Neuronal stem cell (in vitro differentiated cells): ENCODE data around the gene CALR.

Experiments
- DNase-seq: peaks from one replicate; pipeline ENCODE4 v3.0.0-alpha.2; 2013; ENCODE audit warnings: low spot score
- H2AFZ ChIP-seq: one replicate; pipeline ENCODE4 v1.6.1; 2013; ENCODE audit warnings: mild to moderate bottlenecking, low read length, inconsistent platforms
- H2AK5ac ChIP-seq: 2 replicates; pipeline ENCODE4 v1.6.1; 2013; ENCODE audit warnings: low read depth, mild to moderate bottlenecking, inconsistent platforms, low read length, moderate library complexity, mixed read lengths
- H2BK120ac ChIP-seq: 2 replicates; pipeline ENCODE4 v1.6.1; 2013; ENCODE audit warnings: low read depth, mild to moderate bottlenecking, inconsistent platforms, low read length, moderate library complexity, mixed read lengths
- H2BK12ac ChIP-seq: one replicate; pipeline ENCODE4 v1.6.1; 2013; ENCODE audit warnings: low read length, inconsistent platforms
- H2BK15ac ChIP-seq: 2 replicates; pipeline ENCODE4 v1.6.1; 2013; ENCODE audit warnings: mild to moderate bottlenecking, low read length, inconsistent platforms, mixed read lengths
- H2BK5ac ChIP-seq: one replicate; pipeline ENCODE4 v1.6.1; 2013; ENCODE audit warnings: inconsistent platforms, mild to moderate bottlenecking, low read length, moderate library complexity
- H3K14ac ChIP-seq: one replicate; pipeline ENCODE4 v1.6.1; 2013; ENCODE audit warnings: low read length, inconsistent platforms
- H3K18ac ChIP-seq: 2 replicates; pipeline ENCODE4 v1.6.1; 2013; ENCODE audit warnings: low read length, inconsistent platforms
- H3K23ac ChIP-seq: 2 replicates; pipeline ENCODE4 v1.6.1; 2013; ENCODE audit warnings: low read depth, mild to moderate bottlenecking, mixed read lengths, low read length, inconsistent platforms; ENCODE audit not compliant: poor library complexity
- H3K27ac ChIP-seq: replicated peaks from 3 replicates; pipeline ENCODE4 v1.5.1; 2013; ENCODE audit warnings: low read length, inconsistent platforms
- H3K27me3 ChIP-seq, 3 experiments: 2 replicates each; pipeline ENCODE4 v1.6.1; 2013; ENCODE audit warnings: low read length in 3 of 3, mild to moderate bottlenecking in 2 of 3, inconsistent platforms in 1 of 3, low read depth in 1 of 3, mixed read lengths in 1 of 3, moderate library complexity in 1 of 3; ENCODE audit not compliant: control insufficient read depth in 3 of 3, insufficient read depth in 3 of 3
- H3K36me3 ChIP-seq, 2 donors: replicated peaks in 1 of 2; 2 replicates each; pipeline ENCODE4 v1.6.1; 2013; ENCODE audit warnings: low read length in 2 of 2; ENCODE audit not compliant: control insufficient read depth in 2 of 2, insufficient read depth in 2 of 2
- H3K4ac ChIP-seq: 2 replicates; pipeline ENCODE4 v1.6.1; 2013; ENCODE audit warnings: inconsistent platforms, mild to moderate bottlenecking, low read length, moderate library complexity
- H3K4me1 ChIP-seq, 2 donors: 1 replicate in 1 of 2; 2 replicates in 1 of 2; pipeline ENCODE4 v1.6.1; 2013; ENCODE audit warnings: low read length in 2 of 2, low read depth in 1 of 2; ENCODE audit not compliant: control insufficient read depth in 2 of 2, insufficient read depth in 1 of 2
- H3K4me2 ChIP-seq: one replicate; pipeline ENCODE4 v1.6.1; 2013; ENCODE audit warnings: mild to moderate bottlenecking, low read length, inconsistent platforms; ENCODE audit not compliant: insufficient read depth, poor library complexity, severe bottlenecking
- H3K4me3 ChIP-seq, 2 donors: 2 replicates each; pipeline ENCODE4 v1.5.1; 2013; ENCODE audit warnings: low read length in 2 of 2, mild to moderate bottlenecking in 2 of 2, inconsistent platforms in 1 of 2, moderate library complexity in 1 of 2
- H3K79me1 ChIP-seq: one replicate; pipeline ENCODE4 v1.6.1; 2013; ENCODE audit warnings: low read depth, mild to moderate bottlenecking, inconsistent platforms, low read length, moderate library complexity
- H3K9ac ChIP-seq: one replicate; pipeline ENCODE4 v1.6.1; 2013; ENCODE audit warnings: mild to moderate bottlenecking, low read depth, low read length, inconsistent platforms; ENCODE audit not compliant: poor library complexity
- H3K9me3 ChIP-seq, 2 donors: replicated peaks in 1 of 2; 2 replicates each; pipeline versions ENCODE3 to v1.6.1; 2013; ENCODE audit warnings: low read length in 2 of 2, mild to moderate bottlenecking in 2 of 2, inconsistent platforms in 1 of 2, low read depth in 1 of 2, mixed read lengths in 1 of 2, moderate library complexity in 1 of 2; ENCODE audit not compliant: control insufficient read depth in 2 of 2, insufficient read depth in 1 of 2
- H4K8ac ChIP-seq: one replicate; pipeline ENCODE4 v1.6.1; 2013; ENCODE audit warnings: low read depth, mild to moderate bottlenecking, inconsistent platforms, low read length, moderate library complexity
- H4K91ac ChIP-seq: one replicate; pipeline ENCODE4 v1.6.1; 2013; ENCODE audit warnings: low read length, low read depth, mild to moderate bottlenecking, inconsistent platforms; ENCODE audit not compliant: poor library complexity
- WGBS, 2 donors: extraction: QIAGEN DNeasy Blood & Tissue Kit; methylation state at CpG; one replicate each; pipeline ENCODE4 v1.1.7; 2013; ENCODE audit warnings: missing lambda C conversion rate in 2 of 2, mixed read lengths in 1 of 2; ENCODE audit not compliant: insufficient read length in 2 of 2, insufficient replicate concordance in 1 of 2; ENCODE audit errors: extremely low coverage in 2 of 2; 5-methylcytosine and 5-hydroxymethylcytosine counted together

The CALR gene

DNA sequence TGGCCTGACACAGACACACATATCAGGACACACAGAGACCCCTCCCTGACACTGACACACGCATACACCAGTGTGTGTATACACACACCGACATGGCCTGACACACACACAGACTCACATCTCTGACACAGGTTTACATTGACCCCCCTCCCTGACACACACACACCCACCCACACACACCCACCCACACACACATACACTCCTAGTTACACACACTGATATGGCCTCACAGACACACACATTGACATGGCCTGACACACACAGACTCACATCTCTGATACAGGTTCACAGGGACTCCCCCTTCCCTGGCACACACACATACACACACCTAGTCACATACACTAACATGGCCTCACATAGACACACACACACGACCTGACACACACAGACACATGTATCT is 52.4 kb downstream of the CALR start:
- peaks cover 10 to 84% (median 60%) of the 10 kb centered on the region in 3 experiments for H3K27me3 ChIP-seq
- WGBS, 2 donors, result no CpG with 5 or more reads among the region's 3 CpGs
- no peak overlapping the region for H2BK12ac ChIP-seq

DNA sequence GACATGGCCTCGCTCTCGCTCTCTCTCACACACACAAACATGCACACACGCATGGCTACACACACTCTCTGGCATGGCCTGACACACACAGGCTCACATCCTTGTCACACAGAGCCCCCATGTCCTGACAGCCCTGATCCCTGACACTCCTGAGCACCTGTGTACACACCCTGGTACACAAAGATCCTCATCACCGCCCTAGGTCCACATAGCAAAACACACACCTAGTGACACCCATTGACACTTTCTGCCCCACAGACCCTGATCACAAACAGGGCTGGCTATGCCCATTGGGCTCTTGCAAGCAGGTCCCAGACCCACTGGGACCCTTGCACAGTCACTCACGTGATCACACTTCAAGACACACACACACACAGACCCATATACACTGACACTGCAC is 52.9 kb downstream of the CALR start:
- H3K79me1 ChIP-seq, result no peaks in the 10 kb centered on the region
- H2BK5ac ChIP-seq, result no peak overlapping the region
- peaks cover 0 to 5% of the 10 kb centered on the region in 2 donors for H3K9me3 ChIP-seq
- H3K27ac ChIP-seq, result no peak overlapping the region
- H2AK5ac ChIP-seq, result no peak overlapping the region
- peak overlapping the region; percentile 12 for H3K23ac ChIP-seq
- H2BK120ac ChIP-seq, result no peak overlapping the region
- H2BK12ac ChIP-seq, result no peak overlapping the region
- H4K8ac ChIP-seq, result no peak overlapping the region
- H3K4me1 ChIP-seq, result peaks cover 4 to 10% of the 10 kb centered on the region in 2 donors
- no peak for DNase-seq
- H4K91ac ChIP-seq, result no peak overlapping the region
- peak overlapping the region in 1 of 2 donors; percentile 5 for H3K4me3 ChIP-seq
- no peak overlapping the region for H2BK15ac ChIP-seq
- H3K18ac ChIP-seq, result no peak overlapping the region
- no peak overlapping the region for H3K4me2 ChIP-seq
- H3K14ac ChIP-seq, result no peak overlapping the region
- no peak overlapping the region for H2AFZ ChIP-seq
- no peaks in the 10 kb centered on the region for H3K36me3 ChIP-seq
- no CpG with 5 or more reads among the region's 5 CpGs for WGBS, 2 donors
- no peak overlapping the region for H3K4ac ChIP-seq
- H3K27me3 ChIP-seq, result peaks cover 14 to 84% (median 61%) of the 10 kb centered on the region in 3 experiments
- H3K9ac ChIP-seq, result no peak overlapping the region

More for the DNA sequence above, 52.4 kb downstream of the CALR start:
- peaks cover 0 to 5% of the 10 kb centered on the region in 2 donors for H3K9me3 ChIP-seq
- no peak overlapping the region for H2AFZ ChIP-seq
- H4K91ac ChIP-seq, result no peak overlapping the region
- H3K4me1 ChIP-seq, result peaks cover 4 to 9% of the 10 kb centered on the region in 2 donors
- no peak overlapping the region for H3K4me2 ChIP-seq
- H2BK120ac ChIP-seq, result no peak overlapping the region
- H3K4ac ChIP-seq, result no peak overlapping the region
- peak overlapping the region in 1 of 2 donors; percentile 5 for H3K4me3 ChIP-seq
- H2BK15ac ChIP-seq, result peak overlapping the region; percentile 16
- no peak overlapping the region for H3K9ac ChIP-seq
- H3K79me1 ChIP-seq, result no peaks in the 10 kb centered on the region
- H3K18ac ChIP-seq, result no peak overlapping the region
- no peak for DNase-seq
- no peaks in the 10 kb centered on the region for H3K36me3 ChIP-seq
- H4K8ac ChIP-seq, result no peak overlapping the region
- no peak overlapping the region for H3K27ac ChIP-seq
- H2BK5ac ChIP-seq, result no peak overlapping the region
- peak overlapping the region; percentile 3 for H3K14ac ChIP-seq
- H3K23ac ChIP-seq, result peak overlapping the region; percentile 12
- H2AK5ac ChIP-seq, result no peak overlapping the region

DNA sequence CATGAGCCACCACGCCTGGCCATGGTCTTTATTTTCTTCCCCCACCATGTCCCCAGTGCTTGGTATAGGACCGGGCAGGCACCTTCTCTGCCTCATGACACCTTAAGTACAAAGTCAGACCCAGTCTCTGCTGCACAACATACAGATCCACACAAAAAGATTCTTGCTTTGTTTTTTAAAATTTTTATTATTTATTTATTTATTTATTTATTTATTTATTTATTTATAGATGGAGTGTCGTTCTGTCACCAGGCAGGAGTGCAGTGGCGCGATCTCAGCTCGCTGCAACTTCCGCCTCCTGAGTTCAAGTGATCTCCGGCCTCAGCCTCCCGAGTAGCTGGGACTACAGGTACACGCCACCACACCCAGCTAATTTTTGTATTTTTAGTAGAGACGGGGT is 54.3 kb downstream of the CALR start:
- Histone ChIP-seq H4K91ac (no peak overlapping the region), H3K9ac (no peak overlapping the region), H2BK12ac (no peak overlapping the region), H3K79me1 (peaks cover 3% of the 10 kb centered on the region), H2AK5ac (no peak overlapping the region), H3K23ac (no peak overlapping the region), H2BK5ac (no peak overlapping the region), H3K36me3 (no peaks in the 10 kb centered on the region), H3K9me3 (peaks cover 0 to 5% of the 10 kb centered on the region in 2 donors), H3K14ac (no peak overlapping the region), H3K27ac (no peak overlapping the region), H2BK120ac (no peak overlapping the region), H2AFZ (no peak overlapping the region), H3K18ac (no peak overlapping the region), H3K27me3 (peaks cover 26 to 84% (median 67%) of the 10 kb centered on the region in 3 experiments), H3K4me1 (peaks cover 4 to 10% of the 10 kb centered on the region in 2 donors), H3K4me2 (no peak overlapping the region), H3K4me3 (no peak overlapping the region), H3K4ac (no peak overlapping the region), H2BK15ac (no peak overlapping the region), H4K8ac (no peak overlapping the region)
- DNase-seq, result no peak
- no CpG with 5 or more reads among the region's 11 CpGs for WGBS, 2 donors

GRCh38 chr19:12993562-12993961 is 55.2 kb downstream of the CALR start:
- peaks cover 4 to 10% of the 10 kb centered on the region in 2 donors for H3K4me1 ChIP-seq
- no peak overlapping the region for H2BK120ac ChIP-seq
- H3K4me3 ChIP-seq, result no peak overlapping the region
- no peak overlapping the region for H3K18ac ChIP-seq
- H2BK15ac ChIP-seq, result no peak overlapping the region
- no peak overlapping the region for H3K14ac ChIP-seq
- no peaks in the 10 kb centered on the region for H3K36me3 ChIP-seq
- no peak overlapping the region for H3K23ac ChIP-seq
- H3K27me3 ChIP-seq, result peaks cover 28 to 84% (median 72%) of the 10 kb centered on the region in 3 experiments
- WGBS, 2 donors, result no CpG with 5 or more reads among the region's 7 CpGs
- H3K4ac ChIP-seq, result no peak overlapping the region
- H3K4me2 ChIP-seq, result no peak overlapping the region
- H2BK5ac ChIP-seq, result peak overlapping the region; percentile 14
- no peak for DNase-seq
- no peak overlapping the region for H2AFZ ChIP-seq
- no peak overlapping the region for H2AK5ac ChIP-seq
- no peak overlapping the region for H3K9ac ChIP-seq
- peak overlapping the region; percentile 52 for H4K8ac ChIP-seq
- peaks cover 3% of the 10 kb centered on the region for H3K79me1 ChIP-seq
- no peak overlapping the region for H4K91ac ChIP-seq
- H2BK12ac ChIP-seq, result no peak overlapping the region
- H3K27ac ChIP-seq, result no peak overlapping the region
- H3K9me3 ChIP-seq, result peaks cover 0 to 5% of the 10 kb centered on the region in 2 donors
